Lower leg skin (tissue), 4 donors: Measurements from ENCODE around the gene P2RX2. TPM values are rescaled to one million over a fixed set of nuclear protein-coding genes. Genes with fewer than 3 reads are reported as not detected.

Source experiments
- DNase-seq, 2 donors: peaks; one replicate each; pipeline ENCODE4 v3.0.0-alpha.2; 2019; ENCODE audit warnings: low spot score in 2 of 2
- H3K4me3 ChIP-seq: fragments of 200-600 bp; sonication (generic); 2 replicates; pipeline ENCODE4 v1.5.1; 2017; ENCODE audit warnings: mild to moderate bottlenecking, low read depth; ENCODE audit not compliant: poor library complexity, severe bottlenecking
- CTCF ChIP-seq, 3 donors: fragments of 450-650 bp; IDR thresholded peaks; one replicate each; pipeline ENCODE4 v1.5.1; 2016; ENCODE audit warnings: antibody characterized with exemption in 3 of 3, mild to moderate bottlenecking in 3 of 3, moderate library complexity in 2 of 3
- POLR2A ChIP-seq, 2 donors: fragments of 450-650 bp; IDR thresholded peaks; one replicate each; pipeline ENCODE4 v1.6.1; 2016 to 2017; ENCODE audit warnings: antibody characterized with exemption in 2 of 2, mild to moderate bottlenecking in 1 of 2, moderate library complexity in 1 of 2
- WGBS, 2 donors: methylation state at CpG; one replicate each; pipeline ENCODE4 v1.1.5; 2018; 5-methylcytosine and 5-hydroxymethylcytosine counted together
- intact Hi-C: fragments of 100-400 bp; cut with DNase I; formaldehyde crosslinking; loops from one replicate; pipeline ENCODE4 v1.15.0; 2023; ENCODE audit warnings: low total_unique reads
- total RNA-seq, 4 donors: library from RNA; depleted of rRNA; stranded (reverse); fragments of >200 nt; gene quantifications; one replicate each; pipeline ENCODE4 v1.1.0, GENCODE V29; 2016

Gene P2RX2
- total RNA-seq, 4 donors from 2014 or later: not detected

- H3K4me3 ChIP-seq: no peak overlapping the region
- TF ChIP-seq CTCF (IDR thresholded peaks at IDR 0.05): no peak
- TF ChIP-seq POLR2A (IDR thresholded peaks at IDR 0.05): no peak
- intact Hi-C loops: no loop called here
- 96 to 97% methylated on average over 21 of the region's 21 CpGs for WGBS, 2 donors
- DNase-seq: no peak
Observed at GRCh38 chr12:132634411-132634990, 15.9 kb downstream of the P2RX2 start.

GRCh38 chr12:132635076-132635955 lies 16.7 kb downstream of the P2RX2 start:
- intact Hi-C loops: no loop called here
- TF ChIP-seq CTCF (IDR thresholded peaks at IDR 0.05) (no peak), POLR2A (IDR thresholded peaks at IDR 0.05) (no peak)
- WGBS, 2 donors: 88 to 96% methylated on average over 26 to 29 of the region's 29 CpGs

GRCh38 chr12:132637811-132638210 lies 19.2 kb downstream of the P2RX2 start:
- H3K4me3 ChIP-seq: no peak overlapping the region
- TF ChIP-seq CTCF (IDR thresholded peaks at IDR 0.05) (no peak), POLR2A (IDR thresholded peaks at IDR 0.05) (no peak)
- no peak for DNase-seq
- intact Hi-C loops: no loop called here
- 90 to 94% methylated on average over 18 of the region's 18 CpGs for WGBS, 2 donors

More at GRCh38 chr12:132635076-132635955, 16.7 kb downstream of the P2RX2 start:
- no peak overlapping the region for H3K4me3 ChIP-seq
- DNase-seq: no peak

GRCh38 chr12:132638541-132639408 lies 20.2 kb downstream of the P2RX2 start:
- no peak for DNase-seq
- 74 to 75% methylated on average over 25 of the region's 25 CpGs for WGBS, 2 donors
- H3K4me3 ChIP-seq: no peak overlapping the region
- intact Hi-C loops: no loop called here
- no peak for TF ChIP-seq POLR2A (IDR thresholded peaks at IDR 0.05)
- no peak for TF ChIP-seq CTCF (IDR thresholded peaks at IDR 0.05)

- no peak for DNase-seq
- TF ChIP-seq POLR2A (IDR thresholded peaks at IDR 0.05) (no peak), CTCF (IDR thresholded peaks at IDR 0.05) (no peak)
- WGBS, 2 donors: 83 to 84% methylated on average over 12 of the region's 12 CpGs
- no peak overlapping the region for H3K4me3 ChIP-seq
- intact Hi-C loops: no loop called here
Observed at GRCh38 chr12:132639956-132640520, 21.5 kb downstream of the P2RX2 start.
